ENCODE measurements around the gene TM9SF3. TPM values are rescaled to one million over a fixed set of nuclear protein-coding genes. Genes with fewer than 3 reads are reported as not detected.
"Not testable (repeated sequence)": the region's sequence is repeated elsewhere in the genome, so short reads cannot be mapped to it uniquely, and the experiment has no call there.

The TM9SF3 gene
- total RNA-seq, 2 donors from 2014 or later = 94.3 to 94.5 TPM

- ATAC-seq (no peak), DNase-seq (no peak)
- H3K4me3 Mint-ChIP-seq = no peak overlapping the region
- H3K27ac Mint-ChIP-seq = no peak overlapping the region
- no peaks in the 10 kb centered on the region for H3K9me3 ChIP-seq (ENCODE audit: control insufficient read depth, low read length, poor library complexity, severe bottlenecking)
- no peaks in the 10 kb centered on the region for H3K27me3 Mint-ChIP-seq
- H3K4me1 Mint-ChIP-seq = peaks cover 51% of the 10 kb centered on the region
- H3K36me3 Mint-ChIP-seq (ENCODE audit: low read depth) = peaks cover 9% of the 10 kb centered on the region
Observed at GRCh38 chr10:96570983-96571964, 15.5 kb downstream of the TM9SF3 start.

GRCh38 chr10:96570511-96570910, 16.3 kb downstream of the TM9SF3 start:
- Mint-ChIP-seq H3K27me3 (no peaks in the 10 kb centered on the region), H3K27ac (no peak overlapping the region), H3K4me3 (no peak overlapping the region), H3K4me1 (peaks cover 54% of the 10 kb centered on the region), H3K36me3 (ENCODE audit: low read depth) (peaks cover 9% of the 10 kb centered on the region)
- ATAC-seq (no peak), DNase-seq (no peak)
- no peaks in the 10 kb centered on the region for H3K9me3 ChIP-seq (ENCODE audit: control insufficient read depth, low read length, poor library complexity, severe bottlenecking)

DNA sequence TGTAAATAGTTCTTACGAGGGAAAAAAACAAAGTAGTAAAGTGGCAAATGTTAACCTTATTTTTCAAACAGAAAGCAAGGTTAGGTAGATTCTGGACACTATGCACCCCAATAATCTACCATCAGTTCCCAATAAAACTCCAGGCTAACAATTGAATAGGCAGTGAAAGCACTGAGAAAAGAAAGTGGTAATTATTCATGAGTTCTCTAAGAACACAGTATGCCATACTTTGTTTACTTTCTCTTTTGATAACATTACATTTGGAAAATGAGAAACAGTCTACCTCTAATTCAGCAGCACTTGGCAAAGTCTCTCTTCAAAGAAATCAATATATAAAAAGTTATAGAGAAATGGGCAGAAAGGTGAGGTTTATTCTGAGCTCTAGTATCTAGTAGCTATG, 18.4 kb downstream of the TM9SF3 start:
- H3K9me3 ChIP-seq (ENCODE audit: control insufficient read depth, low read length, poor library complexity, severe bottlenecking) = no peaks in the 10 kb centered on the region
- Mint-ChIP-seq H3K4me3 (no peak overlapping the region), H3K4me1 (peaks cover 45% of the 10 kb centered on the region), H3K27ac (no peak overlapping the region), H3K27me3 (no peaks in the 10 kb centered on the region), H3K36me3 (ENCODE audit: low read depth) (peaks cover 7% of the 10 kb centered on the region)
- DNase-seq = no peak
- no peak for ATAC-seq

- Mint-ChIP-seq H3K36me3 (ENCODE audit: low read depth) (peaks cover 8% of the 10 kb centered on the region), H3K27me3 (no peaks in the 10 kb centered on the region), H3K4me3 (no peak overlapping the region), H3K4me1 (peaks cover 39% of the 10 kb centered on the region), H3K27ac (no peak overlapping the region)
- ATAC-seq (no peak), DNase-seq (no peak)
- H3K9me3 ChIP-seq (ENCODE audit: control insufficient read depth, low read length, poor library complexity, severe bottlenecking) = no peaks in the 10 kb centered on the region
Observed at GRCh38 chr10:96565774-96566173, 21.0 kb downstream of the TM9SF3 start.

DNA sequence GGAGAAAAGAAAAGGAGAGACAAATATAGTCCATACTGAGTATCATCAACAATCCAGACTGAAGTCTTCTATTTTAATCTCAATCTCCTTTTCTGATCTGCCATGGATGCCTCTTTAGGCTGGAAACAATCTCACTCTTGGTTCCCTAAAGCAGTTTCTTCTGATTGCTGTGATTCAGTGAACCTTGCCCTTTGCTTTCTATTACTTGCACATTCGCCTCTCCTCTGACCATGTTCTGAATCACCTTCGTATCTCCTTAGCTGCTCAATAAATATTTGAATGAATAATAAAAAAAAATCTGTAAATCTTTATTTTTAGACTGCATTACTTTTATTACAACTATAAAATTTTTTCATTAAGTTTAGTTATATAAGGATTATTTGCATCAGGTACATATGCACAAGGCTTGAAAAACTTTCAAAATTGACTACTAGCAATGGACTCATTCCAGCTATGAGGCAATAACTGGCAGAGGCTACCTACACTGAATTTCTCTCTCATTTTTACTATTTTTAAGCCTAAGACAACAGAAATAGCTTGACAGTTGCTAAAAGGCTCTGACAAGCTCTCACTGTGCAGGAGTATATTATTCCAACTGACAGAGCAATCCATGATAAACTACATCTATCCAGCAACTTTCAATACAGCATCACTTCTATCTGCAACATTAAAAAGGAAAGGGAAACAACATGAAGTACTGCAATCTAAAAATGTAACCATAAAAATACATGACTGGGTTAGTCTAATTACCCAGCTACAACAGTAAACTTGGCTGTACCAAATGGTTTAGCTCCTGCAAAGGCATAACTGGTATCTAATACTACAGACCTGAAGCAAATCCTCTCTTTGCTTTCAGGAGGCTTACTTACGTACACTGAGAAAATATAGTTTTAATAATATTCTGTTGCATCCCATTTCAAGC, 25.6 kb downstream of the TM9SF3 start:
- Mint-ChIP-seq H3K4me1 (peaks cover 17% of the 10 kb centered on the region), H3K27ac (no peak overlapping the region), H3K27me3 (no peaks in the 10 kb centered on the region), H3K4me3 (no peak overlapping the region), H3K36me3 (ENCODE audit: low read depth) (peaks cover 7% of the 10 kb centered on the region)
- ATAC-seq (no peak), DNase-seq (no peak)
- H3K9me3 ChIP-seq (ENCODE audit: control insufficient read depth, low read length, poor library complexity, severe bottlenecking) = no peaks in the 10 kb centered on the region

GRCh38 chr10:96560489-96560888, 26.3 kb downstream of the TM9SF3 start:
- no peaks in the 10 kb centered on the region for H3K27me3 Mint-ChIP-seq
- ATAC-seq (no peak), DNase-seq (no peak)
- H3K27ac Mint-ChIP-seq = no peak overlapping the region
- H3K4me3 Mint-ChIP-seq = no peak overlapping the region
- no peaks in the 10 kb centered on the region for H3K9me3 ChIP-seq (ENCODE audit: control insufficient read depth, low read length, poor library complexity, severe bottlenecking)
- peaks cover 7% of the 10 kb centered on the region for H3K36me3 Mint-ChIP-seq (ENCODE audit: low read depth)
- H3K4me1 Mint-ChIP-seq = peaks cover 14% of the 10 kb centered on the region

DNA sequence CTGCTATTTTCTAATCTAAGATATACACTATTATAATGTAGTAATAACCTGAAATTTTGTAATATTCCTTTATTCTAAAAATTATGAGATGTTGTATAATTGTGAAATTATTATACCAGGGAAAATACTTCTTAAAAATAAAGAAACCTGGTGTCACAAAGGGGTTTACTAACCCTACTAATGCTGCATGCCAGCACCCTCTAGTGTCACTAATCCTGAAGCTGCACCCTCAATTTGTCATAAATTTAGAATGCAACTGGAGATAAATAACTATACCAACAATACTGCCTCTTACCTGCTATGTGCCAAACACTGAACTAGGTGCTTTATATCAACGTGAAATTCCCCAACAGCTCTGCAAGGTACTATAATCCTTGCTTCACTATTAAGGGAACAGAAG, 30.8 kb downstream of the TM9SF3 start:
- Mint-ChIP-seq H3K4me3 (no peak overlapping the region), H3K36me3 (ENCODE audit: low read depth) (peaks cover 7% of the 10 kb centered on the region), H3K4me1 (peaks cover 11% of the 10 kb centered on the region), H3K27ac (no peak overlapping the region), H3K27me3 (no peaks in the 10 kb centered on the region)
- no peaks in the 10 kb centered on the region for H3K9me3 ChIP-seq (ENCODE audit: control insufficient read depth, low read length, poor library complexity, severe bottlenecking)
- DNase-seq (no peak), ATAC-seq (peak; percentile 33)

DNA sequence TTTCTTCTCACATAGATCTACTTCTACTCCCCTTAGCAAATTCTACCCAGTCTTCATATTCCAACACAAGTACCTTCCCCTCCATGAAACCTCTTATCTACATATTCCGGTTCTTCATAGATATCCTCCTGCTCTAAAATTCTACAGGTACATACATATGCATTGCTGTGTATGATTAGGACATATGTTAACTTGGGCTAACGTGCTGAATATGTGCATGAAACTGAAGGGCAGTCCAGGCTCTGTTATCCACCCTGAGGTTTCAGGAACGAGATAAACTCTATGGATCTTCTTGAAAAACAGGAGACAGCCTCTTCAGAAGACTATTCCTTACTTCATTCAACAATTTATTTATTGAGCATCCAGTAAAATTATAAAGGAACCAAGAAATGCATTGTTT, 31.5 kb downstream of the TM9SF3 start:
- no peak for ATAC-seq
- peaks cover 6% of the 10 kb centered on the region for H3K4me1 Mint-ChIP-seq
- no peak overlapping the region for H3K27ac Mint-ChIP-seq
- H3K27me3 Mint-ChIP-seq = no peaks in the 10 kb centered on the region
- no peak overlapping the region for H3K4me3 Mint-ChIP-seq
- no peaks in the 10 kb centered on the region for H3K9me3 ChIP-seq (ENCODE audit: control insufficient read depth, low read length, poor library complexity, severe bottlenecking)
- peaks cover 3% of the 10 kb centered on the region for H3K36me3 Mint-ChIP-seq (ENCODE audit: low read depth)
- no peak for DNase-seq

GRCh38 chr10:96548589-96548988, 38.2 kb downstream of the TM9SF3 start:
- DNase-seq = no peak
- Mint-ChIP-seq H3K4me3 (no peak overlapping the region), H3K4me1 (peaks cover 11% of the 10 kb centered on the region), H3K36me3 (ENCODE audit: low read depth) (peaks cover 12% of the 10 kb centered on the region), H3K27ac (no peak overlapping the region), H3K27me3 (no peaks in the 10 kb centered on the region)
- no peak for ATAC-seq
- H3K9me3 ChIP-seq (ENCODE audit: control insufficient read depth, low read length, poor library complexity, severe bottlenecking) = no peaks in the 10 kb centered on the region

DNA sequence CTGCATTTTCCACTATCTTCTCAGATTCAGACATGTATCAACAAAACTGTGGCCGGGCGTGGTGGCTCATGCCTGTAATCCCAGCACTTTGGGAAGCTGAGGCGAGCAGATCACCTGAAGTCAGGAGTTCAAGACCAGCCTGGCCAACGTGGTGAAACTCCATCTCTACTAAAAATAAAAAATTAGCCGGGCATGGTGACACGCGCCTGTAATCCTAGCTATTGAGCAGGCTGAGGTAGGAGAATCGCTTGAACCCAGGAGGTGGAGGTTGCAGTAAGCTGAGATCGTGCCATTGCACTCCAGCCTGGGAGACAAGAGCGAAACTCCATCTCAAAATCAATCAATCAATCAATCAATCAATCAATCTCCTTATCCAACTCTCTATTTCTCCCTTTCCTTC, 41.3 kb downstream of the TM9SF3 start:
- H3K4me3 Mint-ChIP-seq; DNase-seq; H3K9me3 ChIP-seq (ENCODE audit: control insufficient read depth, low read length, poor library complexity, severe bottlenecking); H3K4me1 Mint-ChIP-seq; H3K27me3 Mint-ChIP-seq; ATAC-seq: not testable (repeated sequence)
- peaks cover 12% of the 10 kb centered on the region for H3K36me3 Mint-ChIP-seq (ENCODE audit: low read depth)
- peak overlapping the region; percentile 51 for H3K27ac Mint-ChIP-seq

- Mint-ChIP-seq H3K27ac (no peak overlapping the region), H3K27me3 (no peaks in the 10 kb centered on the region), H3K36me3 (ENCODE audit: low read depth) (peaks cover 10% of the 10 kb centered on the region), H3K4me1 (peaks cover 13% of the 10 kb centered on the region), H3K4me3 (no peak overlapping the region)
- ATAC-seq = no peak
- H3K9me3 ChIP-seq (ENCODE audit: control insufficient read depth, low read length, poor library complexity, severe bottlenecking) = no peaks in the 10 kb centered on the region
- no peak for DNase-seq
Observed at GRCh38 chr10:96541921-96542320, 44.9 kb downstream of the TM9SF3 start.

- DNase-seq (no peak), ATAC-seq (no peak)
- no peaks in the 10 kb centered on the region for H3K9me3 ChIP-seq (ENCODE audit: control insufficient read depth, low read length, poor library complexity, severe bottlenecking)
- Mint-ChIP-seq H3K27me3 (no peaks in the 10 kb centered on the region), H3K36me3 (ENCODE audit: low read depth) (peaks cover 6% of the 10 kb centered on the region), H3K4me3 (no peak overlapping the region), H3K27ac (no peak overlapping the region), H3K4me1 (peaks cover 10% of the 10 kb centered on the region)
Observed at GRCh38 chr10:96540240-96540639, 46.6 kb downstream of the TM9SF3 start.

- ATAC-seq = no peak
- no peaks in the 10 kb centered on the region for H3K9me3 ChIP-seq (ENCODE audit: control insufficient read depth, low read length, poor library complexity, severe bottlenecking)
- H3K36me3 Mint-ChIP-seq (ENCODE audit: low read depth) = peaks cover 6% of the 10 kb centered on the region
- no peak overlapping the region for H3K4me3 Mint-ChIP-seq
- no peak for DNase-seq
- peaks cover 10% of the 10 kb centered on the region for H3K4me1 Mint-ChIP-seq
- no peak overlapping the region for H3K27ac Mint-ChIP-seq
- H3K27me3 Mint-ChIP-seq = no peaks in the 10 kb centered on the region
Observed at GRCh38 chr10:96538683-96539082, 48.1 kb downstream of the TM9SF3 start.

Measured in T-helper 17 cell (primary cell).